PC-9 (cell line): ENCODE results near the gene PHACTR1. TPM values are rescaled to one million over a fixed set of nuclear protein-coding genes. Genes with fewer than 3 reads are reported as not detected.

Experiments used
- BruUV-seq: library from RNA; stranded (reverse); fragments of 400-500 nt; replicated peaks from 2 replicates; lab custom pipeline; 2021; lab: Mats Ljungman, UMichigan
- CTCF ChIA-PET: fragments of 300-600 bp; sonication (Branson Sonifier 250); formaldehyde crosslinking; loops from one replicate; lab custom pipeline; 2022; ENCODE audit warnings: antibody characterized with exemption; lab: Charles Lee
- POLR2A ChIA-PET: fragments of 300-600 bp; sonication (Branson Sonifier 250); formaldehyde crosslinking; loops from one replicate; lab custom pipeline; 2022; ENCODE audit warnings: antibody characterized with exemption; ENCODE audit not compliant: unreplicated experiment; lab: Charles Lee
- DNase-seq, 2 experiments: peaks; one replicate each; pipeline versions ENCODE4 v3.0.0 to v3.0.0-alpha.2; 2015 to 2022; ENCODE audit warnings: mixed read lengths in 1 of 2
- H2AFZ ChIP-seq: fragments of 200-600 bp; sonication (generic); 2 replicates; pipeline ENCODE4 v1.8.1; 2017; ENCODE audit warnings: antibody characterized with exemption
- H3F3A ChIP-seq: fragments of 200-600 bp; sonication (generic); 2 replicates; pipeline ENCODE4 v1.8.1; 2017; ENCODE audit warnings: antibody characterized with exemption, mild to moderate bottlenecking, low read depth; ENCODE audit not compliant: insufficient read depth
- H3K27ac ChIP-seq: fragments of 200-600 bp; sonication (generic); 2 replicates; pipeline ENCODE4 v1.6.1; 2016; ENCODE audit warnings: mixed run types
- H3K27me3 ChIP-seq: fragments of 200-600 bp; sonication (generic); 2 replicates; pipeline ENCODE4 v1.6.1; 2016; ENCODE audit warnings: low read depth, mixed run types; ENCODE audit not compliant: insufficient read depth
- H3K36me3 ChIP-seq: fragments of 200-600 bp; sonication (generic); 2 replicates; pipeline ENCODE4 v1.6.1; 2016; ENCODE audit warnings: low read depth, mixed run types
- H3K4me1 ChIP-seq: fragments of 200-600 bp; sonication (generic); replicated peaks from 2 replicates; pipeline ENCODE4 v1.6.1; 2016; ENCODE audit warnings: mixed run types; ENCODE audit not compliant: insufficient read depth
- H3K4me2 ChIP-seq: fragments of 200-600 bp; sonication (generic); 2 replicates; pipeline ENCODE4 v1.6.1; 2017; ENCODE audit warnings: mixed run types
- H3K4me3 ChIP-seq: fragments of 200-600 bp; sonication (generic); 2 replicates; pipeline ENCODE4 v1.6.1; 2016; ENCODE audit warnings: mixed run types
- H3K79me2 ChIP-seq: fragments of 200-600 bp; sonication (generic); 2 replicates; pipeline ENCODE4 v1.6.1; 2017; ENCODE audit warnings: low read depth, mixed run types
- H3K9me2 ChIP-seq: fragments of 200-600 bp; sonication (generic); 2 replicates; pipeline ENCODE4 v1.8.1; 2017; ENCODE audit warnings: mild to moderate bottlenecking; ENCODE audit not compliant: insufficient read depth
- H3K9me3 ChIP-seq: fragments of 200-600 bp; sonication (generic); 2 replicates; pipeline ENCODE4 v1.8.1; 2016; ENCODE audit warnings: low read depth; ENCODE audit not compliant: insufficient read depth
- H4K20me1 ChIP-seq: fragments of 200-600 bp; sonication (generic); 2 replicates; pipeline ENCODE4 v1.8.1; 2017; ENCODE audit not compliant: insufficient read depth
- EZH2 ChIP-seq: fragments of 200-600 bp; sonication (generic); IDR thresholded peaks from 2 replicates; pipeline ENCODE4 v1.8.0; 2017; ENCODE audit warnings: antibody characterized with exemption, low read depth
- intact Hi-C: fragments of 100-400 bp; cut with micrococcal nuclease; formaldehyde crosslinking; loops from one replicate; pipeline ENCODE4 v1.10.0; 2022; ENCODE audit not compliant: unreplicated experiment
- total RNA-seq: library from RNA; stranded (reverse); gene quantifications from 2 replicates; pipeline ENCODE4 v1.2.3, GENCODE V29; 2021
- TF ChIP-seq, protein P1 (sequence below): fragments of 200-600 bp; sonication (generic); conservative IDR thresholded peaks from 2 replicates; pipeline ENCODE4 v1.6.1; 2017; ENCODE audit warnings: mixed run types, antibody characterized with exemption, mild to moderate bottlenecking, moderate library complexity

Gene PHACTR1
- total RNA-seq, 1 experiment from 2014 or later = not detected

- DNase-seq = no peak
- Histone ChIP-seq H3K79me2 (no peaks in the 10 kb centered on the region), H2AFZ (no peak overlapping the region), H3K4me3 (no peak overlapping the region), H3K4me1 (peaks cover 7% of the 10 kb centered on the region; the same call in 1 of the 2 replicates), H3K9me2 (no peaks in the 10 kb centered on the region), H3K9me3 (no peaks in the 10 kb centered on the region), H3K36me3 (peaks cover 29% of the 10 kb centered on the region), H3K27ac (no peak overlapping the region), H3K4me2 (no peak overlapping the region), H3F3A (peaks cover 6% of the 10 kb centered on the region; the same call in 1 of the 2 replicates), H3K27me3 (no peaks in the 10 kb centered on the region), H4K20me1 (no peaks in the 10 kb centered on the region)
- CTCF ChIA-PET = no interaction called here
- TF ChIP-seq, protein P1, sequence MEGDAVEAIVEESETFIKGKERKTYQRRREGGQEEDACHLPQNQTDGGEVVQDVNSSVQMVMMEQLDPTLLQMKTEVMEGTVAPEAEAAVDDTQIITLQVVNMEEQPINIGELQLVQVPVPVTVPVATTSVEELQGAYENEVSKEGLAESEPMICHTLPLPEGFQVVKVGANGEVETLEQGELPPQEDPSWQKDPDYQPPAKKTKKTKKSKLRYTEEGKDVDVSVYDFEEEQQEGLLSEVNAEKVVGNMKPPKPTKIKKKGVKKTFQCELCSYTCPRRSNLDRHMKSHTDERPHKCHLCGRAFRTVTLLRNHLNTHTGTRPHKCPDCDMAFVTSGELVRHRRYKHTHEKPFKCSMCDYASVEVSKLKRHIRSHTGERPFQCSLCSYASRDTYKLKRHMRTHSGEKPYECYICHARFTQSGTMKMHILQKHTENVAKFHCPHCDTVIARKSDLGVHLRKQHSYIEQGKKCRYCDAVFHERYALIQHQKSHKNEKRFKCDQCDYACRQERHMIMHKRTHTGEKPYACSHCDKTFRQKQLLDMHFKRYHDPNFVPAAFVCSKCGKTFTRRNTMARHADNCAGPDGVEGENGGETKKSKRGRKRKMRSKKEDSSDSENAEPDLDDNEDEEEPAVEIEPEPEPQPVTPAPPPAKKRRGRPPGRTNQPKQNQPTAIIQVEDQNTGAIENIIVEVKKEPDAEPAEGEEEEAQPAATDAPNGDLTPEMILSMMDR = no peak
- intact Hi-C loops = no loop called here
- POLR2A ChIA-PET = no interaction called here
- no TSS peak for BruUV-seq
Measured at GRCh38 chr6:13304580-13305260, 588.2 kb downstream of the PHACTR1 start.

- H3K9me2 ChIP-seq = no peaks in the 10 kb centered on the region
- peaks cover 34% of the 10 kb centered on the region for H3K36me3 ChIP-seq
- no peak for DNase-seq
- no peak overlapping the region for H3K27ac ChIP-seq
- H3K27me3 ChIP-seq = no peaks in the 10 kb centered on the region
- H2AFZ ChIP-seq = no peak overlapping the region
- ChIA-PET POLR2A (no interaction called here), CTCF (no interaction called here)
- no peaks in the 10 kb centered on the region for H4K20me1 ChIP-seq
- peaks cover 6% of the 10 kb centered on the region; the same call in 1 of the 2 replicates for H3F3A ChIP-seq
- H3K4me2 ChIP-seq = no peak overlapping the region
- H3K79me2 ChIP-seq = no peaks in the 10 kb centered on the region
- peaks cover 7% of the 10 kb centered on the region; the same call in 1 of the 2 replicates for H3K4me1 ChIP-seq
- intact Hi-C loops = no loop called here
- BruUV-seq = no TSS peak
- H3K4me3 ChIP-seq = no peak overlapping the region
- H3K9me3 ChIP-seq = no peaks in the 10 kb centered on the region
- no peak for TF ChIP-seq EZH2
- TF ChIP-seq, protein P1 = no peak
Measured at GRCh38 chr6:13305288-13305687, 588.7 kb downstream of the PHACTR1 start.

- Histone ChIP-seq H3K36me3 (peaks cover 34% of the 10 kb centered on the region), H3K79me2 (no peaks in the 10 kb centered on the region), H3K4me1 (peaks cover 7% of the 10 kb centered on the region; the same call in 1 of the 2 replicates), H3K27ac (no peak overlapping the region), H3K9me2 (no peaks in the 10 kb centered on the region), H3K9me3 (no peaks in the 10 kb centered on the region), H2AFZ (no peak overlapping the region), H4K20me1 (no peaks in the 10 kb centered on the region), H3K27me3 (no peaks in the 10 kb centered on the region), H3K4me2 (no peak overlapping the region), H3K4me3 (no peak overlapping the region), H3F3A (peaks cover 6% of the 10 kb centered on the region; the same call in 1 of the 2 replicates)
- intact Hi-C loops = no loop called here
- no TSS peak for BruUV-seq
- CTCF ChIA-PET = no interaction called here
- no peak for TF ChIP-seq EZH2
- TF ChIP-seq, protein P1 = no peak
- DNase-seq = no peak
- POLR2A ChIA-PET = no interaction called here
Measured at GRCh38 chr6:13305791-13306190, 589.2 kb downstream of the PHACTR1 start.
